Measurements from ENCODE around the gene CPNE8. TPM values are rescaled to one million over a fixed set of nuclear protein-coding genes. Genes with fewer than 3 reads are reported as not detected.

CPNE8 gene
- total RNA-seq, 1 donor from 2014 or later = 10.8 TPM

GRCh38 chr12:38628288-38628687, 277.1 kb downstream of the CPNE8 start:
- Mint-ChIP-seq H3K36me3 (ENCODE audit: low read depth, unreplicated experiment) (no peaks in the 10 kb centered on the region), H3K4me3 (ENCODE audit: unreplicated experiment) (no peak overlapping the region), H3K9me3 (ENCODE audit: unreplicated experiment) (peaks cover 18% of the 10 kb centered on the region), H3K27ac (ENCODE audit: unreplicated experiment) (no peak overlapping the region), H3K4me1 (ENCODE audit: unreplicated experiment) (no peaks in the 10 kb centered on the region), H3K27me3 (ENCODE audit: unreplicated experiment) (no peaks in the 10 kb centered on the region)
- DNase-seq (ENCODE audit: low spot score) = no peak
- TF ChIP-seq CTCF (IDR thresholded peaks at IDR 0.05; ENCODE audit: unreplicated experiment) = no peak

- TF ChIP-seq CTCF (IDR thresholded peaks at IDR 0.05; ENCODE audit: unreplicated experiment) = no peak
- Mint-ChIP-seq H3K36me3 (ENCODE audit: low read depth, unreplicated experiment) (no peaks in the 10 kb centered on the region), H3K4me1 (ENCODE audit: unreplicated experiment) (no peaks in the 10 kb centered on the region), H3K27me3 (ENCODE audit: unreplicated experiment) (no peaks in the 10 kb centered on the region), H3K27ac (ENCODE audit: unreplicated experiment) (no peak overlapping the region), H3K9me3 (ENCODE audit: unreplicated experiment) (peaks cover 13% of the 10 kb centered on the region), H3K4me3 (ENCODE audit: unreplicated experiment) (no peak overlapping the region)
- DNase-seq (ENCODE audit: low spot score) = no peak
Measured at GRCh38 chr12:38625306-38625705, 280.1 kb downstream of the CPNE8 start.

GRCh38 chr12:38614171-38614570, 291.2 kb downstream of the CPNE8 start:
- no peaks in the 10 kb centered on the region for H3K36me3 Mint-ChIP-seq (ENCODE audit: low read depth, unreplicated experiment)
- no peak overlapping the region for H3K4me3 Mint-ChIP-seq (ENCODE audit: unreplicated experiment)
- H3K9me3 Mint-ChIP-seq (ENCODE audit: unreplicated experiment) = peaks cover 12% of the 10 kb centered on the region
- no peaks in the 10 kb centered on the region for H3K27me3 Mint-ChIP-seq (ENCODE audit: unreplicated experiment)
- TF ChIP-seq CTCF (IDR thresholded peaks at IDR 0.05; ENCODE audit: unreplicated experiment) = no peak
- H3K4me1 Mint-ChIP-seq (ENCODE audit: unreplicated experiment) = no peaks in the 10 kb centered on the region
- DNase-seq (ENCODE audit: low spot score) = no peak
- no peak overlapping the region for H3K27ac Mint-ChIP-seq (ENCODE audit: unreplicated experiment)

GRCh38 chr12:38610808-38611350, 294.5 kb downstream of the CPNE8 start:
- no peaks in the 10 kb centered on the region for H3K27me3 Mint-ChIP-seq (ENCODE audit: unreplicated experiment)

More at GRCh38 chr12:38610808-38611350, 294.5 kb downstream of the CPNE8 start:
- Mint-ChIP-seq H3K4me3 (ENCODE audit: unreplicated experiment) (no peak overlapping the region), H3K36me3 (ENCODE audit: low read depth, unreplicated experiment) (no peaks in the 10 kb centered on the region), H3K4me1 (ENCODE audit: unreplicated experiment) (no peaks in the 10 kb centered on the region), H3K27ac (ENCODE audit: unreplicated experiment) (no peak overlapping the region), H3K9me3 (ENCODE audit: unreplicated experiment) (peaks cover 13% of the 10 kb centered on the region)
- DNase-seq (ENCODE audit: low spot score) = no peak
- no peak for TF ChIP-seq CTCF (IDR thresholded peaks at IDR 0.05; ENCODE audit: unreplicated experiment)

All from endothelial cell (in vitro differentiated cells).